ENCODE results near the gene RERE.
A peak's percentile ranks its signal among the peaks of the same experiment; 100 is the strongest.

The RERE gene

DNA sequence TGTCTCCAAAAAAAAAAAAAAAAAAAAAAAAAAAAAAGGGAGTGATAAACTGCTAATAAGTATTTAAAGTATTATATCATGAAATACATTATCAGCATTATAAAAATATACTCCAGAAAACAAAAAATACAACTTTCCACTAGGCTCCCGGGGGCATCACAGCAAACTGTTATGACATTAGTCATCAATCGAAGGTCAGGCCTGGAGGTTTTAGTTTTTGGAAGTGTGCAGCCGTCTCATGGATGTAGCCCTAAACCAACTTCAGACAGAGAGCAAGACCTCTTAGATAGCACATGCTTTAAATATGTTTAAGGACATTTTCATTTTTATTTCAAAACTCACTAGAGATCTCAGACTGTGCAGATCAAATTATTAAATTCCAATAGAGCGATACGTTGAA lies 106.3 kb downstream of the RERE start:
- no peak overlapping the region for H3K4me3 ChIP-seq (ENCODE audit: low read length in 2 of 2)
- no peak overlapping the region for H3K9ac ChIP-seq (ENCODE audit: low read depth in 1 of 2, low read length in 2 of 2)
- no peak overlapping the region for H3K27ac ChIP-seq (ENCODE audit: low read depth in 2 of 2, low read length in 2 of 2)
- no peaks in the 10 kb centered on the region for H3K36me3 ChIP-seq (ENCODE audit: control insufficient read depth in 2 of 2, insufficient read depth in 2 of 2, low read length in 2 of 2)
- peaks cover 11 to 20% of the 10 kb centered on the region in 2 donors for H3K4me1 ChIP-seq (ENCODE audit: control insufficient read depth in 2 of 2, insufficient read depth in 2 of 2, low read length in 2 of 2)
- no peaks in the 10 kb centered on the region for H3K27me3 ChIP-seq (ENCODE audit: control insufficient read depth in 2 of 2, insufficient read depth in 2 of 2, low read length in 2 of 2)
- no peaks in the 10 kb centered on the region for H3K9me3 ChIP-seq (ENCODE audit: control insufficient read depth in 2 of 2, low read length in 2 of 2)

DNA sequence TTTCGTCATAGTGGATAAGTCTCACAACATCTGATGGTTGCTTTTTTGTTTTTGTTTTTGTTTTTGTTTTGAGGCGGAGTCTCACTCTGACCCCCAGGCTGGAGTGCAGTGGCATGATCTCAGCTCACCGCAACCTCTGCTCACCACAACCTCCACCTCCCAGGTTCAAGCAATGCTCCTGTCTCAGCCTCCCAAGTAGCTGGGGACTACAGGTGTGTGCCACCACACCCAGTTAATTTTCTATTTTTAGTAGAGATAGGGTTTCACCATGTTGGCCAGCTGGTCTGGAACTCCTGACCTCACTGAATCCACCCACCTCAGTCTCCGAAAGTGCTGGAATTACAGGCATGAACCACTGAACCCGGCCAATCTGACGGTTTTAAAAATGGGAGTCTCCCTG lies 109.2 kb downstream of the RERE start:
- no peaks in the 10 kb centered on the region for H3K27me3 ChIP-seq (ENCODE audit: control insufficient read depth in 2 of 2, insufficient read depth in 2 of 2, low read length in 2 of 2)
- H3K4me3 ChIP-seq (ENCODE audit: low read length in 2 of 2), result no peak overlapping the region
- no peaks in the 10 kb centered on the region for H3K36me3 ChIP-seq (ENCODE audit: control insufficient read depth in 2 of 2, insufficient read depth in 2 of 2, low read length in 2 of 2)
- H3K27ac ChIP-seq (ENCODE audit: low read depth in 2 of 2, low read length in 2 of 2), result no peak overlapping the region
- peaks cover 14 to 27% of the 10 kb centered on the region in 2 donors for H3K4me1 ChIP-seq (ENCODE audit: control insufficient read depth in 2 of 2, insufficient read depth in 2 of 2, low read length in 2 of 2)
- H3K9me3 ChIP-seq (ENCODE audit: control insufficient read depth in 2 of 2, low read length in 2 of 2), result no peaks in the 10 kb centered on the region
- no peak overlapping the region for H3K9ac ChIP-seq (ENCODE audit: low read depth in 1 of 2, low read length in 2 of 2)

DNA sequence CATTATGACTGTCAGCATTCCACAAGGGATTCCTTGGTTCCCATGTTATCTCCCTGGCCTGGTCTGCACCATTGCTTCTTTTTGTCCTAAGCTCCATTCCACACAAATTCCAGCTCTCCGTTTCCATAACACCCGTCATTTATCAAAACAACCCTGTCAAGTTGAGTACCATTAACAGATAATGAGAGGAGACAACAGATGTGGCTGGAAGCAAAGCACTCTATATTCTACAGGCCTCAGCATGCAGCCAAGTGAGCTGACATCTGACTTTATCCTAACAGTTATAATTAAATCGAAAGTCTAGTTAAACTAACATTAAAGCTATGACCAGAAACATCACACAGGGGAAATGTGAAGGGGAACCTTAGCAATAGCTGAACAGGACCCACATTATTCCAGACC lies 110.4 kb downstream of the RERE start:
- Histone ChIP-seq H3K9ac (ENCODE audit: low read depth in 1 of 2, low read length in 2 of 2) (no peak overlapping the region), H3K4me1 (ENCODE audit: control insufficient read depth in 2 of 2, insufficient read depth in 2 of 2, low read length in 2 of 2) (peaks cover 9 to 19% of the 10 kb centered on the region in 2 donors), H3K27ac (ENCODE audit: low read depth in 2 of 2, low read length in 2 of 2) (no peak overlapping the region), H3K4me3 (ENCODE audit: low read length in 2 of 2) (no peak overlapping the region), H3K9me3 (ENCODE audit: control insufficient read depth in 2 of 2, low read length in 2 of 2) (no peaks in the 10 kb centered on the region), H3K27me3 (ENCODE audit: control insufficient read depth in 2 of 2, insufficient read depth in 2 of 2, low read length in 2 of 2) (no peaks in the 10 kb centered on the region), H3K36me3 (ENCODE audit: control insufficient read depth in 2 of 2, insufficient read depth in 2 of 2, low read length in 2 of 2) (no peaks in the 10 kb centered on the region)

DNA sequence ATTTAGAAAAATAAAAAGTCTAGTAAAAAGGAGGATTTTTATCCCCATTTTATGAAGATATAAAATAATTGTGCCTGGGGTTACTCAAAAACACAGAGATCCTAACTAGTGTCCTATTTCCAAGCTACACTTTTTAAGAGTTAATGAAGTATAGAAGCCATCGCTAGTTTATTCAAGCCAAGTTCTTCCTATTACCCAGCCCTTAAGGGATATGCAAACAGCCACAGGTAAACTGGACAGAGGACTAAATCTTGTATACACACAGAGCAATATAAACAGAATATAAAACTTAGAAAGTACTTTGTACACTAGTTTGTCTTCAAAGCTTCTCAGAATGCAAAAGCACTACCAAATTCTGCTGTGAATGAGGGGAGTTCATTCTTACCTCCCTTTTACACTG lies 111.1 kb downstream of the RERE start:
- H3K4me1 ChIP-seq (ENCODE audit: control insufficient read depth in 2 of 2, insufficient read depth in 2 of 2, low read length in 2 of 2), result peaks cover 16 to 22% of the 10 kb centered on the region in 2 donors
- H3K27ac ChIP-seq (ENCODE audit: low read depth in 2 of 2, low read length in 2 of 2), result no peak overlapping the region

DNA sequence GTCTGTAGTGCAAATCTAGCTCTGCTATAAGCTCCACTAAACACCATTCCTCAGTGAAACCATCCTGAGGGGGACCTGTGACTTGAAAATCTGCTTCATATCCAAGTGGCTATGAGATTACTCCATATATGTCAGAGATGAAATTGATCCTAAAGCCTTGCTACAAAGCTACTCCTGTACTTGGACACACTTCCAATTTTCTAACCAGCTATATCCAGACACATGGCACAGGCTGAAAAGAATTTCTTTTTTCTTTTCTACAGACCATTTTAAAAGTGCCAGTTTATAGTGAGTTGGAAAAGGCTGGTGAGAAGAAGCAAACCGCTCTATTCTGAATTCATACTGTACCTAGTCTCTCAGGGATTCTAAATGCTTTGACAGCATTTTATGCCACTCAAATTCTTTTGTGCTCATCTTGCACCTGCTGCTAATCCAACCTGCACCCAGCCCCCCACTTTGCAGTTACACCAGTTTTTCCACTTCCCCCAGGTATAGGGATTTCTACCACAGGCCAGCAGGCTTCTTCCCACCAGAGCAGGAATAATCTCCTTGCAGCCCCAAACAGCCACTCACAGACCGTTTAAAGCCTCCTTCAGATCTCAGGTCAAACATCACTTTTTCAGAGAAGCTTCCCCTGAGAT lies 112.5 kb downstream of the RERE start:
- Histone ChIP-seq H3K4me1 (ENCODE audit: control insufficient read depth in 2 of 2, insufficient read depth in 2 of 2, low read length in 2 of 2) (peaks cover 25 to 32% of the 10 kb centered on the region in 2 donors), H3K36me3 (ENCODE audit: control insufficient read depth in 2 of 2, insufficient read depth in 2 of 2, low read length in 2 of 2) (no peaks in the 10 kb centered on the region), H3K27me3 (ENCODE audit: control insufficient read depth in 2 of 2, insufficient read depth in 2 of 2, low read length in 2 of 2) (no peaks in the 10 kb centered on the region), H3K9me3 (ENCODE audit: control insufficient read depth in 2 of 2, low read length in 2 of 2) (no peaks in the 10 kb centered on the region), H3K9ac (ENCODE audit: low read depth in 1 of 2, low read length in 2 of 2) (no peak overlapping the region), H3K4me3 (ENCODE audit: low read length in 2 of 2) (no peak overlapping the region), H3K27ac (ENCODE audit: low read depth in 2 of 2, low read length in 2 of 2) (no peak overlapping the region)

More for the DNA sequence above, 111.1 kb downstream of the RERE start:
- Histone ChIP-seq H3K36me3 (ENCODE audit: control insufficient read depth in 2 of 2, insufficient read depth in 2 of 2, low read length in 2 of 2) (no peaks in the 10 kb centered on the region), H3K9ac (ENCODE audit: low read depth in 1 of 2, low read length in 2 of 2) (no peak overlapping the region), H3K4me3 (ENCODE audit: low read length in 2 of 2) (no peak overlapping the region), H3K9me3 (ENCODE audit: control insufficient read depth in 2 of 2, low read length in 2 of 2) (no peaks in the 10 kb centered on the region), H3K27me3 (ENCODE audit: control insufficient read depth in 2 of 2, insufficient read depth in 2 of 2, low read length in 2 of 2) (no peaks in the 10 kb centered on the region)

DNA sequence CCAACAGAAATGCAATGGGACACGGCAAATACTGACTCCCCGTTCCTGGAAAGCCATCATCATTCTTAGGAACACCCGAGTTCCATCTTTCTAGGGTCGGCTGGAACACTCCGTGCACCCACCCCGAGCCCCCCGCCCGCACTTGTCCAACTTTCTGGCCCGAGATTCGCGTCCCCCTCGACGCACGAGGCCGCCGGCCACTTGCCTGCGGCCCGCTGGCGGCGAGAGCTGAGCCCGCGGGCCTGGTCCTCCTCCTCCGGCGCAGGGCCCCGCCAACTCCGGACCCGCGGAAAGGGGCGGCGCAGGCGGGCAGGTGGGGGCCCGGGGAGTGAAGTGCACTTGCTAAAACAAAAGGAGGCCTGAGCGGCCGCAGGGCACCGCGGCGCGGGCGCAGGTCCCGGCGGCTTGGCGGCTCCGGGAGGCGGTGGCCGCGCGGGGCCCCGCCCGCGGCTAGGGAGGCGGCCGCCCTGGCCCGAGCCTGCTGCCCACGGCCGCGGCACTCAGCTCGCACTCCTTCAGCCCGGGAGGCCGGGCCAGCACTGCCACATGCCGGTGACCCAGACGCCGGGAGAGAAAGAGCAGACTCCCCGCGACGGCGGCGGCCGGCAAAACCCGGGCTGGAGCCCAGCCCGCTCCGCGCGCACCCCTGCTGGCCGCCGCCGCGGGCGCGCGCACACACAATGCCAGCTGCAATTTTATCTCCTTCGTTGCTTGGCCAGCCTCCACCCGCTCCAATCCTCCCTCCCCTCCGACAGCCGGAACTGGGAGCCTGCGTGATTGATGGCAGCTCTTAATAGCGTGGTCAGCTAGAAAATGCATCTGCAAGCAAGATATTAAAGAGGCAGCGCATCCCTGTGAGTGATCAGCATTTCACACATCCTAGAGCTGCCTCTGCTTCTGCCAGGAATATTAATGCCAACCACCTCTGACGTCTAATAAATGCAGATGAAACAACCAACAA lies 114.3 kb downstream of the RERE start:
- Histone ChIP-seq H3K4me3 (ENCODE audit: low read length in 2 of 2) (peak overlapping the region; percentile 66 to 75), H3K27me3 (ENCODE audit: control insufficient read depth in 2 of 2, insufficient read depth in 2 of 2, low read length in 2 of 2) (no peaks in the 10 kb centered on the region), H3K36me3 (ENCODE audit: control insufficient read depth in 2 of 2, insufficient read depth in 2 of 2, low read length in 2 of 2) (no peaks in the 10 kb centered on the region), H3K27ac (ENCODE audit: low read depth in 2 of 2, low read length in 2 of 2) (peak overlapping the region; percentile 83 to 86), H3K9ac (ENCODE audit: low read depth in 1 of 2, low read length in 2 of 2) (peak overlapping the region; percentile 50 to 74), H3K4me1 (ENCODE audit: control insufficient read depth in 2 of 2, insufficient read depth in 2 of 2, low read length in 2 of 2) (peaks cover 27 to 32% of the 10 kb centered on the region in 2 donors), H3K9me3 (ENCODE audit: control insufficient read depth in 2 of 2, low read length in 2 of 2) (no peaks in the 10 kb centered on the region)

DNA sequence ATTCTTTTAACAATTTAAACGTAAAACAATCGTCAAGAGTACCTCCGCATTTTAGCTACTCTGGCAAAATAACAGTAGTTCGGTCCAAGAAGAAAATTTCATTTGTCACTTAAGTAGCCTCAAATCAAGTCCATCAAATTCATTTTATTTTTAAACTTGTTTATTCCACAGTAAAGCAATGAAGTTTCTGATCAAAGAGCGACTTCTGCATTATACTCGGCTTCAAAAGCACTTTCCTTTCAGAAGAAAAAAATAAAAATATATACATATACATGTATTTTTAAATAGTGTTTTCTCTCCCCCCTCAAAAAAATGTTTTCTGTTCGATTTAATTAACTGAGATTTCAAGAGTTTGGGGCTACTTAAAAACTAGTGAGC lies 115.0 kb downstream of the RERE start:
- H3K4me3 ChIP-seq (ENCODE audit: low read length in 2 of 2), result peak overlapping the region; percentile 66 to 75
- H3K4me1 ChIP-seq (ENCODE audit: control insufficient read depth in 2 of 2, insufficient read depth in 2 of 2, low read length in 2 of 2), result peaks cover 27 to 32% of the 10 kb centered on the region in 2 donors
- peak overlapping the region; percentile 83 to 86 for H3K27ac ChIP-seq (ENCODE audit: low read depth in 2 of 2, low read length in 2 of 2)
- H3K9ac ChIP-seq (ENCODE audit: low read depth in 1 of 2, low read length in 2 of 2), result peak overlapping the region; percentile 50 to 74
- H3K9me3 ChIP-seq (ENCODE audit: control insufficient read depth in 2 of 2, low read length in 2 of 2), result no peaks in the 10 kb centered on the region
- no peaks in the 10 kb centered on the region for H3K36me3 ChIP-seq (ENCODE audit: control insufficient read depth in 2 of 2, insufficient read depth in 2 of 2, low read length in 2 of 2)
- H3K27me3 ChIP-seq (ENCODE audit: control insufficient read depth in 2 of 2, insufficient read depth in 2 of 2, low read length in 2 of 2), result no peaks in the 10 kb centered on the region

DNA sequence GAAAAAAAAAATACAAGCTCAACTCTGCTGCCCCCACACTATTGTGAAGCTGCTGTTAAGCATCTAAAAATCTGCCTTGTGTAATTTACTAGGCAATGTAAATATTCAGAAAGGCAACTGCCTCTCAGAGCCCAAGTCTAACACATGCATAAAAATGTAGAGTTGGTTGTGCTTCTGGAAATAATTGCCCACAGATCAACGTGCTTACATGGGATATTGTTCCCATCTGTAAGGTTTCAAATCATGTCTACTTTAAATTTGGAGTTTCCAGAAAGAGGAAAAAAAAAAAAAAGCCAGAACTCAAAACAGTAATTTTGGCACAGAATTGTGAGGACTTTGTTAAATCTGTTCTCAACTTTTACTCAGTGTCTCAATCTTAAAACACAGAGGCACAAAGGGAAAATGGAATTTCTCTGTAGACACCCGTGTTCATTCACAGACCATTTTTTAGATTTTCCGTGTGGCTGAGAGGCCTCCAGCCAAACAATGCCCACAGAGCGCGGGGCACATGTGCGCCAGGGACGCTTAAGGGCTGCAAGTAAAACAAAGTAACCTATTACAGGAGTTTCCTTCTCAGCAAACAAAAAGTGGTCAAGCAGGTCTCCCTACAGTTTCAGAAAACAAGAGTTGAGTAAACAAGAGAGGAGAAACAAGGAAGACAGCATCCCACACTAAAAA lies 115.5 kb downstream of the RERE start:
- H3K4me1 ChIP-seq (ENCODE audit: control insufficient read depth in 2 of 2, insufficient read depth in 2 of 2, low read length in 2 of 2), result peaks cover 27 to 28% of the 10 kb centered on the region in 2 donors
- no peaks in the 10 kb centered on the region for H3K27me3 ChIP-seq (ENCODE audit: control insufficient read depth in 2 of 2, insufficient read depth in 2 of 2, low read length in 2 of 2)
- no peaks in the 10 kb centered on the region for H3K9me3 ChIP-seq (ENCODE audit: control insufficient read depth in 2 of 2, low read length in 2 of 2)
- no peaks in the 10 kb centered on the region for H3K36me3 ChIP-seq (ENCODE audit: control insufficient read depth in 2 of 2, insufficient read depth in 2 of 2, low read length in 2 of 2)
- H3K27ac ChIP-seq (ENCODE audit: low read depth in 2 of 2, low read length in 2 of 2), result peak overlapping the region; percentile 78 to 86
- peak overlapping the region; percentile 47 to 50 for H3K9ac ChIP-seq (ENCODE audit: low read depth in 1 of 2, low read length in 2 of 2)
- peak overlapping the region; percentile 66 to 75 for H3K4me3 ChIP-seq (ENCODE audit: low read length in 2 of 2)

DNA sequence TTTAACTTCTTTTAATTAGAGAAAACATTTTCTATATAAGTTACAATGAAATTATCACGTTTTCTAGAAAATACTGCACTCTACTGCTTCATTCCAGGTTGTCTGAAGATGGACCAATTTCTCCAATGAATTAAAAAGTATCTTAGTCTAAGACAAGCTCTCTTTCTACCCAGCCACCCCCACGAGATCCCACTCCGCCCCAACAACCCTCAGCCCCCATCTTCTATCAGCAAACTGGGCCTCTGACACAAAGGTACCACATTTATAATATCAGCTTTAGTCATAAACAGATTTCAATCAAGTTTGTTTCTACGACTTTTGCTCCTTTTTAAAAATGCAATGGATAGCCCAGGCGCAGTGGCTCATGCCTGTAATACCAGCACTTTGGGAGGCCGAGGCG lies 117.8 kb downstream of the RERE start:
- Histone ChIP-seq H3K4me1 (ENCODE audit: control insufficient read depth in 2 of 2, insufficient read depth in 2 of 2, low read length in 2 of 2) (peaks cover 22 to 27% of the 10 kb centered on the region in 2 donors), H3K4me3 (ENCODE audit: low read length in 2 of 2) (no peak overlapping the region), H3K9ac (ENCODE audit: low read depth in 1 of 2, low read length in 2 of 2) (no peak overlapping the region), H3K27me3 (ENCODE audit: control insufficient read depth in 2 of 2, insufficient read depth in 2 of 2, low read length in 2 of 2) (no peaks in the 10 kb centered on the region), H3K9me3 (ENCODE audit: control insufficient read depth in 2 of 2, low read length in 2 of 2) (no peaks in the 10 kb centered on the region), H3K27ac (ENCODE audit: low read depth in 2 of 2, low read length in 2 of 2) (no peak overlapping the region), H3K36me3 (ENCODE audit: control insufficient read depth in 2 of 2, insufficient read depth in 2 of 2, low read length in 2 of 2) (no peaks in the 10 kb centered on the region)
